HT-29 (cell line): ENCODE results near the gene BOLA1. TPM values are rescaled to one million over a fixed set of nuclear protein-coding genes. Genes with fewer than 3 reads are reported as not detected.
A peak's percentile ranks its signal among the peaks of the same experiment; 100 is the strongest.
"Not testable (repeated sequence)": the region's sequence is repeated elsewhere in the genome, so short reads cannot be mapped to it uniquely, and the experiment has no call there.

Experiments
- DNase-seq: peaks from one replicate; pipeline ENCODE4 v3.0.0-alpha.2; 2015; ENCODE audit warnings: low spot score
- total RNA-seq: library from RNA; depleted of rRNA; stranded (reverse); fragments of >200 nt; shearing (Covaris generic); gene quantifications from 2 replicates; pipeline ENCODE4 v1.2.3, GENCODE V29; 2014; rRNA removed

BOLA1 gene, protein sequence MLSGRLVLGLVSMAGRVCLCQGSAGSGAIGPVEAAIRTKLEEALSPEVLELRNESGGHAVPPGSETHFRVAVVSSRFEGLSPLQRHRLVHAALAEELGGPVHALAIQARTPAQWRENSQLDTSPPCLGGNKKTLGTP
- 17.8 and 20.4 TPM in 2 replicates for total RNA-seq

DNA sequence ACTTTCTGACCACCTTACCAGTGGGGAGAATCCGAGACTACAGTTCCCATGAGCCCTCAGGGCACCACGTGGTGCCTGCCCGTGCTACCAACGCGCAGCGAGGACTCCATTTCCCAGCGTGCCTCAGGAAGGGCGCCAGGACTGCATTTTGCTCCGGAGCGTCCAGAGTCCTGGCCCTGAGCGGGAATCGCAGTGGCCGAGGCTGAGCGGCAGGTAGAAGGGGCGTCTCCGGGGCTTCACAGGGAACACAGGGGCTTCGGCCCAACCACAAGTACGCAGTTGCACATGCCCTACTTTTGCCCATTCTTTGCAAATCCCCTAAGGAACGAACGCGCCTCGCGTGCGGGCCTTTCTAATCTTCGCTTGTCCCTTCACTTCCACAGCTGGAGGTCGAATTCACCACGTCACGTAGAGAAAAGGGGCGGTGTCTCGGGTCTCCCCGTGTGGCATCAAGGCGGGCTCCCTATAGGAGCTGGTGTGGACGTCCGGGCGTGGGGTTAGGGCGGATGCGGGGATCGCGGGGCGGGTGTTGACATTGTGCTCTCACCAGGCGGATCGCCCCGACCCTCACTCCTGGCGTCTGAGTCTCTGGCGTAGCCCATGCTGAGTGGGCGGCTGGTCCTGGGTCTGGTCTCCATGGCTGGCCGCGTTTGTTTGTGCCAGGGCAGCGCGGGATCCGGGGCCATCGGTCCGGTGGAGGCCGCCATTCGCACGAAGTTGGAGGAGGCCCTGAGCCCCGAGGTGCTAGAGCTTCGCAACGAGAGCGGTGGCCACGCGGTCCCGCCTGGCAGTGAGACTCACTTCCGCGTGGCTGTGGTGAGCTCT lies at the start of gene BOLA1:
Gene BOLA1, plus strand, starts transcription at position 109 of the 825 bp plus-strand sequence. Its CDS starts 492 bp downstream, at position 601.
- DNase-seq, result peak; percentile 90

GRCh38 chr1:149849947-149850360 lies 49.4 kb upstream of the BOLA1 start:
- DNase-seq, result peak; percentile 55

DNA sequence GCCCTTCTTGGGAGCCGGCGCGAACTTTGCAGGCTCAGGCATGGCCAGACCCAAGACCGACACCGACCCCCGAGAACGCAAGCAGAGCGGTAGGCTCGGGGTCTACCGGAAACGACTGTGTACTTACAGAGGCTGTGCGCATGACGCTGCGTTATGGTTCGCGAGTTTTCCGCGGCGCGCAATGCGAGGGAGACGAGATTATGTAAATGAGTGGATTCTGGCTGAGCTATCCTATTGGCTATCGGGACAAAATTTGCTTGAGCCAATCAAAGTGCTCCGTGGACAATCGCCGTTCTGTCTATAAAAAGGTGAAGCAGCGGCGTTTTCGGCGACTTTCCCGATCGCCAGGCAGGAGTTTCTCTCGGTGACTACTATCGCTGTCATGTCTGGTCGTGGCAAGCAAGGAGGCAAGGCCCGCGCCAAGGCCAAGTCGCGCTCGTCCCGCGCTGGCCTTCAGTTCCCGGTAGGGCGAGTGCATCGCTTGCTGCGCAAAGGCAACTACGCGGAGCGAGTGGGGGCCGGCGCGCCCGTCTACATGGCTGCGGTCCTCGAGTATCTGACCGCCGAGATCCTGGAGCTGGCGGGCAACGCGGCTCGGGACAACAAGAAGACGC lies 48.5 kb upstream of the BOLA1 start:
- not testable (repeated sequence) for DNase-seq

DNA sequence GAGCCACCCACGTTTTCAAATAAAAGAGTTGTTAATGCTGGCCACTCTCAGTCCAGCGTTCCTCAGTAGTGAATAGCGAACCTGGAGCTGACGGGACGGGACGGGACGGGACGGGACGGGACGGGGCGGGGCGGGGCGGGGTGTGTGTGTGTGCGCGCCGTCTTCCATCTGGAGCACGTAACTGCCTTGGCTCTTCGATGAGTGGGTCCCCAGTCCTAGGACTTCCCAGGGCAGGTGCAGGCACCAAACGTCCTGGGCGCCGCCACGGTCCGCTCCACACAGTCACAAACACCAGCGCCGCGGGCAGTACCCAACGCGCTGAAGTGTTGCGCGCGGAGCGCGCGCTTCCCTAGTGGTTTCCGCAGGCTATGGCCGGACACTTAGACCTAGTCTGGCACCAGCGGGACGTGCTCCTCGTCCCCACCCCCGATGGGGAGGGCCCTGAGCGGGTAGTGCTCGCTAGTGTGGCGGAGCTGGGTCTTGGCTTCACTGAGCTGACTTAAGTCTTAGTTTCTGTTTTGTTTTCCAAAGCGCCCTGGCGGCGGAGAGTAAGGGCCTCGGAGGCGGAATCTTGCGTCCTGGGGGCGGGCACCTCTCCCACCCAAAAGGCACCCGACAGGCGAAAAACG lies 47.7 kb upstream of the BOLA1 start:
- not testable (repeated sequence) for DNase-seq

DNA sequence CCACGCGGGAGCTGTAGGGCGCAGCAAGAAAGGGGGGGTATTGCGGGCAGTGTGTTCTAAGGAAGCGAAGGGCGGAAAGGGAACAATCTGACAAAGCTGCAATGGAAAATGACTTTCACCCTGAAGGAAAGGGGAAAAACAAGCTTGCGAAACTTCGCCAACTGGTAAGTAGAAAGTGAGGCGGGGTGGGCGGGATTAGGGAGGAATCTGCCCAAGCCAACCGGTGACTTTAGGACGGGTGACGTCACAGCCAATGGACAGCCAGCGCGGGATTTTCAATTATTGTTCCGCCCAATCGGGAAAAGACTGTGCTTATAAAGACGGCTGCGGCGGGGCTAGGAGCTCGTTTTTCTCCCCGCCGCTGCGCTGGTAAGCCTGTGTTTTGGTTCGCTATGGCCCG lies 47.1 kb upstream of the BOLA1 start:
- not testable (repeated sequence) for DNase-seq

DNA sequence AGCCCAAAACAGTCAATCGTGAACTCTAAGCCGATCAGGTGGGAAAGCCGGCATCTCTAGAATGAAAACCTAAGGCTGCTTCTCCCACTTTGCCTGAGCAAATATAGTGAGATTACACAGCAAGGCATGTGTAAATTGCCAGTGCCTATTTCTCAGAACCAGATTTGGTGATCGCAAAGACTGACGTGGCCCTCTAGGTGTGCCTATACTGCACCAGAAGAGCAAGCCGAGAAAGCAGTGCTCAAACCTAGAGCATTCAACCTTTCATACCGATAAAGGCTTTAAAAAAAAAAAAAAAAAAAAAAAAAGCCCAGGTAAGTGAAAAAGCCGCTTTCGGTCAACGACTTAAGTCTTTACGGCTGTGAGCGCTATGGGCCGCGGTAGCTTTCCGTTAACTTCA lies 39.1 kb upstream of the BOLA1 start:
- not testable (repeated sequence) for DNase-seq

DNA sequence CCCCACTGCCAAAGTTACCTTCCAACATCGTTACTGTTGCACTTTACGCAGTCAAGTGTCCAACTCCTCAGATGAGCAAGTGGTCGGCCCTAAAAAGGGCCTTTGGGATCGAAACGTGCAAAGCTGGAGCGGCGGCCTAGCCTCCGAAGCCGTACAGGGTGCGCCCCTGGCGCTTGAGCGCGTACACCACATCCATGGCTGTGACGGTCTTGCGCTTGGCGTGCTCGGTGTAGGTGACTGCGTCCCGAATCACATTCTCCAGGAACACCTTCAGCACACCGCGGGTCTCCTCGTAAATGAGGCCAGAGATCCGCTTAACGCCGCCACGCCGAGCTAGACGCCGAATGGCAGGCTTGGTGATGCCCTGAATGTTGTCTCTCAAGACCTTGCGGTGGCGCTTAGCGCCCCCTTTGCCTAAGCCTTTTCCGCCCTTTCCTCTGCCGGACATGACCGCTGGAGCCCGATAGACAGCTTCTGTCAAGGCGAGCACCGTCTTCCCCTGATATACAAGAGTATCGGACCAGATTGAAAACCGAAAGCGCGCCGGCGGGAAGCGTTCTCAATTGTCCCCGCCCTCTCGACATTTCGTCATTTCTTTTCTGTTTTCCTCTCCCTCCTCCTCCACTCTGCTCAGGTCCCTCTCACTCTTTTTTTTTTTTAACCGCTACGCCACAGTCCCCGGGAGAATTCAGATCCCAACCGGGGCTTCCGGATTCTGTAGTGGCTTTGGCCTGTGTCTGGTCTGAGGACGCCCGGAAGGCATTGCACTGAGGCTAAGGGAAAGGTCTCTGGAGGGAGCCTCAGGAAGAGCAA lies 38.5 kb upstream of the BOLA1 start:
- DNase-seq, result not testable (repeated sequence)

GRCh38 chr1:149861497-149862054 lies 37.8 kb upstream of the BOLA1 start:
- not testable (repeated sequence) for DNase-seq

GRCh38 chr1:149866887-149867286 lies 32.5 kb upstream of the BOLA1 start:
- not testable (repeated sequence) for DNase-seq

- DNase-seq, result not testable (repeated sequence)
These were observed 26.3 kb upstream of the BOLA1 start for GRCh38 chr1:149873060-149873459.

GRCh38 chr1:149877211-149877946 lies 22.0 kb upstream of the BOLA1 start:
- no peak for DNase-seq

- DNase-seq, result no peak
These were observed 19.8 kb upstream of the BOLA1 start for GRCh38 chr1:149879556-149879955.

DNA sequence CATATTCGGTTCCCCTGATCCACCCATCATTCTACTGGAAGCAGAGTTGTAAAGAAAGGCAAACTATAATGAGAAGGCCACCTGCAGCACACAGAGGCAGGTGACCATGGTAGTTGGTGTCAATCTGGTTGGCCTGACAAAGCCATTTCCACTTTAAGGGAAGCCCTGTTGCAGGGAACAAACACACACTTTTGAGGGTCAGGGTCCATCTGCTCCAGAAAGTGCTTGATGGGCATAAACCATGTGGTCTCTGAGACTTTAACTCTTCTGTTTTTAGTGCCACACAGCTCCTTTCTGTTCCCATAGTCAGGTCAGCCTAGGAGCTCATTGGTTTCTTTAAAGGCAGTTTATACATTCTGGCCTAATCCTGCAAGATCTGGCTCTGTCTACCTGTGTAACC lies 17.5 kb upstream of the BOLA1 start:
- DNase-seq, result no peak

DNA sequence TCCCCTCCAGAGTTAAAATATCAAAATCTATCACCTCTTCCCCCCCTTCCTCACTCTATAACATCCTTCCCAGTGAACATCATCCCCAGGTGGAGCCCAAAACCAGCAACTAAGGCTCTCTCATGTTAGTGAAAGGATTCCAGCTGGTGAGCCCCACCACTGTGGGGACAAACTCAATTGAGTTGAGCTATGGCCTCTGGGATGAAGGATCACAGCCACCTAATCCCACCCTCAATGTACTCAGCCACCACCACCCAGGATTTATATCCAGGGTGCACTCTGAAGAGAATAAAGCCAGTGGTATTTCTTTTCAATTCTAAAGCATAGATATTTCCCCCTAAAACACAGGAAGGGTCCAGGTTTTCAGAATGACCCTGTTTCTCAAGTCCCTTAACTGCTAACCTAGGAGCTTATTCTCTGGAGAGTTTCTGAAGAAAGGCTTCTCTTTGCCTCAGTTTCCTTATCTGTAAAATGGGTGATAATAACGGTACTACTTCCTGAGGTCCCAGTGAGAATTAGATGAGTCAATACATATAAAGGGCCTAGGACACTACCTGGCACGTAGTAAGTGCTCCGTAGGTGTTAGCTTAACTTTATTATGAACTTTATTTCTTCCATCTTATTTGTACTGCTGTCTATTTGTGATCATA lies 15.6 kb upstream of the BOLA1 start:
- DNase-seq, result no peak

GRCh38 chr1:149884433-149885338 lies 14.7 kb upstream of the BOLA1 start:
- peak; percentile 73 for DNase-seq

GRCh38 chr1:149885339-149886120 lies 13.8 kb upstream of the BOLA1 start:
- peak; percentile 77 for DNase-seq

GRCh38 chr1:149886121-149886395 lies 13.3 kb upstream of the BOLA1 start:
- DNase-seq, result not testable (repeated sequence)
